Liver (tissue), 9 donors: ENCODE measurements around the gene TIFAB. TPM values are rescaled to one million over a fixed set of nuclear protein-coding genes. Genes with fewer than 3 reads are reported as not detected.

Experiments
- DNase-seq: peaks from one replicate; pipeline ENCODE4 v3.0.0-alpha.2; 2017; ENCODE audit warnings: low spot score
- H3K27ac ChIP-seq, 2 donors: one replicate each; pipeline ENCODE4 v1.7.0; 2013; ENCODE audit warnings: inconsistent platforms in 2 of 2, low read length in 2 of 2, control low read depth in 1 of 2, low read depth in 1 of 2, mild to moderate bottlenecking in 1 of 2
- H3K27me3 ChIP-seq, 4 donors: one replicate each; pipeline versions ENCODE4 v1.6.1 to v1.7.0; 2013; ENCODE audit warnings: low read length in 3 of 4, inconsistent platforms in 1 of 4, mild to moderate bottlenecking in 1 of 4, moderate library complexity in 1 of 4; ENCODE audit not compliant: control insufficient read depth in 4 of 4, insufficient read depth in 4 of 4
- H3K36me3 ChIP-seq, 4 donors: one replicate each; pipeline versions ENCODE4 v1.6.1 to v1.7.0; 2013; ENCODE audit warnings: low read length in 3 of 4, mild to moderate bottlenecking in 3 of 4, low read depth in 1 of 4, moderate library complexity in 1 of 4; ENCODE audit not compliant: control insufficient read depth in 4 of 4, insufficient read depth in 3 of 4
- H3K4me1 ChIP-seq, 4 donors: one replicate each; pipeline versions ENCODE4 v1.6.1 to v1.7.0; 2013; ENCODE audit warnings: low read length in 3 of 4, mild to moderate bottlenecking in 3 of 4, moderate library complexity in 1 of 4; ENCODE audit not compliant: control insufficient read depth in 4 of 4, insufficient read depth in 4 of 4
- H3K4me3 ChIP-seq, 3 donors: one replicate each; pipeline versions ENCODE4 v1.6.1 to v1.7.0; 2013; ENCODE audit warnings: low read length in 3 of 3, control low read depth in 1 of 3, low read depth in 1 of 3, mild to moderate bottlenecking in 1 of 3
- H3K9ac ChIP-seq, 2 donors: one replicate each; pipeline ENCODE4 v1.7.0; 2013; ENCODE audit warnings: low read length in 2 of 2, mild to moderate bottlenecking in 2 of 2, moderate library complexity in 2 of 2, control low read depth in 1 of 2, low read depth in 1 of 2
- H3K9me3 ChIP-seq, 4 donors: one replicate each; pipeline versions ENCODE4 v1.6.1 to v1.7.0; 2013; ENCODE audit warnings: low read length in 3 of 4; ENCODE audit not compliant: control insufficient read depth in 4 of 4
- CTCF ChIP-seq: fragments of 150-350 bp; IDR thresholded peaks from 2 replicates; pipeline ENCODE4 v1.5.1; 2017; ENCODE audit warnings: improper control_type of control experiment, low read depth, low read length; ENCODE audit not compliant: missing input control
- EGR1 ChIP-seq, 2 donors: IDR thresholded peaks; 2 replicates each; pipeline ENCODE4 v1.6.1; 2016 to 2018; ENCODE audit warnings: antibody characterized with exemption in 2 of 2, low read depth in 2 of 2
- FOXA2 ChIP-seq: IDR thresholded peaks from 2 replicates; pipeline ENCODE4 v1.6.1; 2016; ENCODE audit warnings: antibody characterized with exemption
- GABPA ChIP-seq, 2 donors: IDR thresholded peaks in 1 of 2; conservative IDR thresholded peaks in 1 of 2; 2 replicates each; pipeline ENCODE4 v1.6.1; 2016; ENCODE audit warnings: antibody characterized with exemption in 2 of 2, mild to moderate bottlenecking in 1 of 2, moderate library complexity in 1 of 2
- HNF4A ChIP-seq, 2 donors: conservative IDR thresholded peaks; 2 replicates each; pipeline ENCODE4 v1.6.1; 2016; ENCODE audit warnings: antibody characterized with exemption in 2 of 2, mild to moderate bottlenecking in 2 of 2
- HNF4G ChIP-seq: IDR thresholded peaks from 2 replicates; pipeline ENCODE4 v1.6.1; 2016; ENCODE audit warnings: antibody characterized with exemption
- JUND ChIP-seq, 2 donors: IDR thresholded peaks; 2 replicates each; pipeline ENCODE4 v1.6.1; 2016; ENCODE audit warnings: antibody characterized with exemption in 2 of 2
- MAX ChIP-seq: IDR thresholded peaks from 2 replicates; pipeline ENCODE4 v1.6.1; 2016; ENCODE audit warnings: antibody characterized with exemption
- RAD21 ChIP-seq, 2 donors: IDR thresholded peaks; 2 replicates each; pipeline ENCODE4 v1.6.1; 2016; ENCODE audit warnings: antibody characterized with exemption in 2 of 2, mild to moderate bottlenecking in 2 of 2
- SP1 ChIP-seq: IDR thresholded peaks from 2 replicates; pipeline ENCODE4 v1.6.1; 2018; ENCODE audit warnings: antibody characterized with exemption, mild to moderate bottlenecking
- TAF1 ChIP-seq: conservative IDR thresholded peaks from 2 replicates; pipeline ENCODE4 v1.6.1; 2016; ENCODE audit warnings: antibody characterized with exemption, mild to moderate bottlenecking
- WGBS: extraction: QIAGEN DNeasy Blood & Tissue Kit; methylation state at CpG from one replicate; pipeline ENCODE4 v1.1.7; 2013; 5-methylcytosine and 5-hydroxymethylcytosine counted together
- polyA plus RNA-seq, 2 donors: library from polyadenylated mRNA; stranded (reverse) in 1 of 2; unstranded in 1 of 2; fragments of 200-250 nt in 1 of 2; fragments of >200 nt in 1 of 2; fragmentation: Nextera tagmentation in 1 of 2; extraction: Ambion mirVana in 1 of 2; gene quantifications; one replicate each; pipeline versions ENCODE4 v1.2.1 to v1.2.3, GENCODE V29; 2013 to 2015
- total RNA-seq, 2 donors: library from RNA; depleted of rRNA; stranded (reverse); fragments of >200 nt; gene quantifications; one replicate each; pipeline ENCODE4 v1.2.3, GENCODE V29; 2014
- TF ChIP-seq, protein P1 (sequence below): IDR thresholded peaks from 2 replicates; pipeline ENCODE4 v1.6.1; 2016; ENCODE audit warnings: antibody characterized with exemption, mild to moderate bottlenecking
- donor health status: healthy.
- donor health status: healthy.
- donor health status: healthy.
- donor health status: healthy.
- donor health status: healthy.

Gene TIFAB
- total and polyA plus RNA-seq, 4 donors = 0.02 to 0.47 TPM; not detected in 2

DNA sequence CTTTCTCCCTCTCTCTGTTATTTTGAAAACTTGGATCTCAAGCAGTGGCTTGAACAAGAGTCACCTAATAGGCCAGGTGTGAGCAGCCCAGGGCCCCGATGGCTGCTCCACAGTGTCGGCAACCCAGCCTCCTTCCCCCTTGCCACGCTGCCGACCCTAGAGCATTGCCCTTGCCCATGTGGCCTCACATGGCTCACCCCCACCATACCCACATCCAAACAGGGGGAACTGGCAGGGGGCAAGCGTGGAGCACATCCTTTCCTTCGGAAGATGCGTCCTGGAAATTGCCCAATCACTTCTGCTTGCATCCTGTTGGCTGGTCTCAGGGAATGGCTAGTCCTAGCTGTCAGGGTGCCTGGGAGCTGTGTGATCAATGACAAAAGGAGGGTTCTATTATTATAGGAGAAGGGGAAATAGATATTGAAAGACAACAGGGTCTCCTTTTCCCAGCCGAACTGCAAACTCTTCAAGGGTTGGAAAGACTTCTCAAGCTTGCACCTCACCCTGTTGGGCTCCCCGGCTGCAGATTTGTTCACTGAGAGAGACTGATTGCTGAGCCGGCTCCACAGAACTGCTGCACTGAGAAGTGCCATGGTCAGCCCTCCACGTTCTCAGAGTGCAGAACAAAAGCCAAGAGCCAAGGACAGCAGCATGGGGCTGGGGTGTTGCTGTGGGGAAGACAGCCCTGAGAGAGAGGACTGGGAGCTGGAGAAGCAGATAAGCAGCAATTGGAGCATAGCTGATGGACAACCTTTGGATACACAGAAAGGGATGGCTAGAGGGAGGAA is 8.3 kb upstream of the TIFAB start:
- no peak for DNase-seq
- H3K27me3 ChIP-seq = peaks cover 0 to 8% (median 3%) of the 10 kb centered on the region in 4 donors

GRCh38 chr5:135458921-135459331 is 6.8 kb upstream of the TIFAB start:
- WGBS = 40% methylated on average over 5 of the region's 5 CpGs
- H3K9me3 ChIP-seq = no peaks in the 10 kb centered on the region
- H3K9ac ChIP-seq = no peak overlapping the region
- peaks cover 0 to 8% (median 0%) of the 10 kb centered on the region in 4 donors for H3K27me3 ChIP-seq
- DNase-seq = peak; percentile 77
- H3K36me3 ChIP-seq = no peaks in the 10 kb centered on the region
- H3K27ac ChIP-seq = no peak overlapping the region
- H3K4me3 ChIP-seq = no peak overlapping the region
- no peak for TF ChIP-seq EGR1 (IDR thresholded peaks at IDR 0.05; ENCODE audit: low read depth in 2 of 2)
- TF ChIP-seq SP1 = no peak
- no peak for TF ChIP-seq MAX
- no peak for TF ChIP-seq FOXA2
- no peak for TF ChIP-seq JUND (IDR thresholded peaks at IDR 0.05)
- TF ChIP-seq TAF1 = no peak
- TF ChIP-seq CTCF = no peak
- peaks cover 0 to 2% (median 0%) of the 10 kb centered on the region in 4 donors for H3K4me1 ChIP-seq

More for the DNA sequence above, 8.3 kb upstream of the TIFAB start:
- Histone ChIP-seq H3K27ac (no peak overlapping the region), H3K4me1 (peaks cover 0 to 2% (median 0%) of the 10 kb centered on the region in 4 donors), H3K9me3 (no peaks in the 10 kb centered on the region), H3K4me3 (no peak overlapping the region), H3K9ac (no peak overlapping the region), H3K36me3 (no peaks in the 10 kb centered on the region)
- 72% methylated on average over 11 of the region's 11 CpGs for WGBS
- TF ChIP-seq EGR1 (IDR thresholded peaks at IDR 0.05; ENCODE audit: low read depth in 2 of 2) (no peak), RAD21 (IDR thresholded peaks at IDR 0.05) (no peak), HNF4A (conservative IDR thresholded peaks at IDR 0.05) (no peak), GABPA (IDR thresholded peaks at IDR 0.05 in 1 of 2, conservative IDR thresholded peaks at IDR 0.05 in 1 of 2) (no peak), MAX (no peak), HNF4G (no peak), SP1 (no peak)
- TF ChIP-seq, protein P1, sequence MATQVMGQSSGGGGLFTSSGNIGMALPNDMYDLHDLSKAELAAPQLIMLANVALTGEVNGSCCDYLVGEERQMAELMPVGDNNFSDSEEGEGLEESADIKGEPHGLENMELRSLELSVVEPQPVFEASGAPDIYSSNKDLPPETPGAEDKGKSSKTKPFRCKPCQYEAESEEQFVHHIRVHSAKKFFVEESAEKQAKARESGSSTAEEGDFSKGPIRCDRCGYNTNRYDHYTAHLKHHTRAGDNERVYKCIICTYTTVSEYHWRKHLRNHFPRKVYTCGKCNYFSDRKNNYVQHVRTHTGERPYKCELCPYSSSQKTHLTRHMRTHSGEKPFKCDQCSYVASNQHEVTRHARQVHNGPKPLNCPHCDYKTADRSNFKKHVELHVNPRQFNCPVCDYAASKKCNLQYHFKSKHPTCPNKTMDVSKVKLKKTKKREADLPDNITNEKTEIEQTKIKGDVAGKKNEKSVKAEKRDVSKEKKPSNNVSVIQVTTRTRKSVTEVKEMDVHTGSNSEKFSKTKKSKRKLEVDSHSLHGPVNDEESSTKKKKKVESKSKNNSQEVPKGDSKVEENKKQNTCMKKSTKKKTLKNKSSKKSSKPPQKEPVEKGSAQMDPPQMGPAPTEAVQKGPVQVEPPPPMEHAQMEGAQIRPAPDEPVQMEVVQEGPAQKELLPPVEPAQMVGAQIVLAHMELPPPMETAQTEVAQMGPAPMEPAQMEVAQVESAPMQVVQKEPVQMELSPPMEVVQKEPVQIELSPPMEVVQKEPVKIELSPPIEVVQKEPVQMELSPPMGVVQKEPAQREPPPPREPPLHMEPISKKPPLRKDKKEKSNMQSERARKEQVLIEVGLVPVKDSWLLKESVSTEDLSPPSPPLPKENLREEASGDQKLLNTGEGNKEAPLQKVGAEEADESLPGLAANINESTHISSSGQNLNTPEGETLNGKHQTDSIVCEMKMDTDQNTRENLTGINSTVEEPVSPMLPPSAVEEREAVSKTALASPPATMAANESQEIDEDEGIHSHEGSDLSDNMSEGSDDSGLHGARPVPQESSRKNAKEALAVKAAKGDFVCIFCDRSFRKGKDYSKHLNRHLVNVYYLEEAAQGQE = no peak
